HG03095 (cell line): ENCODE measurements around the gene GALNT1.

Source experiments
- ATAC-seq: cut with Tn5 transposase; IDR thresholded peaks from one replicate; pipeline ENCODE4 v1.9.1; 2021; ENCODE audit warnings: moderate library complexity; ENCODE audit not compliant: unreplicated experiment

GALNT1 gene

GRCh38 chr18:35711227-35711626 is 129.7 kb downstream of the GALNT1 start:
- ATAC-seq, result no peak

GRCh38 chr18:35713545-35713944 is 132.0 kb downstream of the GALNT1 start:
- no peak for ATAC-seq

DNA sequence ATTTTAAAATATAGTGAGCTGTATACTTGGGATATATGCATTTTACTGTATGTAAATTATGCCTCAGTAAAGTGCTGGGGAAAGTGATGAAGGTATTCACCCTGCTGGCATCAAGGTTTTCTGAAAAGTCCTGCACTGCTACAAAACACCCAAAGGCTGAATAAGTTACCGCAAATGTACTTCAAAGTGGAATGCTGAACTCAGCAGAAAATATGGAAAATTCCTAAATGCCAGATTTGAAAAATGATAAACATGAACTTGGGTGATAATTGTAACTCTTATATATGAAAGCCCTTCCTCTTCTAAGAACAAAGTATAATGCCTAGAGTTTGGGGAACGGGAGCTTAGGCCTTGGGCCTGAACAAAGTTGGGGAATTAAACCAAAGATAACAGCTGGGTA is 133.0 kb downstream of the GALNT1 start:
- ATAC-seq, result no peak

DNA sequence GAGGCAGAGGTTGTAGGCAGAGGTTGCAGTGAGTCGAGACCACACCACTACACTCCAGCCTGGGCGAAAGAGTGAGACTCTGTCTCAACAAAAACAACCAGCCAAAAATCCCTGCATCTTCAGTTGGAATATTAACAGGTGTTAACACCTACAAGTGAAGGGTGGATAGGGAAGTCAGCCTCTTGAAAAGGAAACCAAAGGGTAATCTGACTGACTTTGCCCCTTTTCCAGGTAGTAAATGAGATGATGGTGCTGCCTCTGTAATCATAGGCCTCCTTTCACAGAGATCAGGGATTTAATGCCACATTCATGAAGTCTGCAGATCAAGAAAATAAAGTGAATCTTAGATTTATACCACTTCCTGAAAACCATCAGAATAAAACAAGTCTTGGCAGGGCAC is 133.6 kb downstream of the GALNT1 start:
- ATAC-seq, result no peak

- ATAC-seq, result no peak
Measured at GRCh38 chr18:35716169-35716831, 134.8 kb downstream of the GALNT1 start.

- no peak for ATAC-seq
Measured at GRCh38 chr18:35717182-35717581, 135.6 kb downstream of the GALNT1 start.

DNA sequence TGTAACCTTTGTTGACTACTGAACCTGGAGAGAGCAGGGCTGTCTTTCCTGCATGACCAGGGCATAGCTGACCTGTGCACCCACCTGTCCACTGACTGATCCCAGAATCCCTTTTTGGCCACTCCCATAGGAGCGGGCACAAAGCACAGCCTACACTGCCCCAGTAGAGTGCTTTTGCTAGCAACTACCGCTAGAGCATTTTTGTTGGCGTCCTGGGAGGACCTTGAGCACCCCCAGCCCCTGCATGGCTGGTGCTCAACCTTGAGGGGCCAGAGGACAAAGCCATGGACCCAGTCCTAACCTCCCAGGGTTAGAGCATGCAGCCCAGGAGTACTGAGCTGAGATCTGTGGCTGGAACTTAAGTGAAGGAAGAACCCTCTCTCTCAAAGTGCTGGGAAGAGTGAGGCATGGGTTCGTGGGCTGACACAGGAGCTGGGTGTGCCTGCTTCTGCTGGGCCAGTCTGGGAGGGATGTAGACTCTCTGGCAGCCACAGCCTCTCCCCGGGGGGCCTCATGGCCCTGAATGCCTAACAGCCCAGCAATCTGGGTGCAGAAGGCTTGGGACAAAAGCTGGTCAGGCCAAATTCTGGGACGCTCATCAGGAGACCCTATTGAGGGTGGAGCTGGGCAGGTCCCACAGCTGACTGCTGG is 140.0 kb downstream of the GALNT1 start:
- no peak for ATAC-seq

GRCh38 chr18:35728676-35729075 is 147.1 kb downstream of the GALNT1 start:
- no peak for ATAC-seq

- ATAC-seq, result no peak
Measured at GRCh38 chr18:35729991-35730668, 148.6 kb downstream of the GALNT1 start.

GRCh38 chr18:35730691-35731370 is 149.3 kb downstream of the GALNT1 start:
- ATAC-seq, result no peak

DNA sequence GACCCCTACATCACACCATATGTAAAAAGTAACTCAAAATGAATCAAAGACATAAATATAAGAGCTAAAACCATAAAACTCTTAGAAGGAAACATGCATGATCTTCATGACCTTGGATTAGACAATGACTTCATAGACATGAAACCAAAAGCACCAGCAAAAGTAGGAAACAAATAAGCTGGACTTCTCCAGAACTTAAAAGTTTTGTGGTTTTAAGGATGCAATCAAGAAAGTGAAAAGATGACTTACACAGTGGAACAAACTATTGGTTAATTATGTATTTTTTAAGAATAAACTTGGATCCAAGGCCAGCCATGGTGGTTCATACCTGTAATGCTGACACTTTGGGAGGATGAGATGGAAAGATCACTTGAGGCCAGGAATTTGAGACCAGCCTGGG is 150.2 kb downstream of the GALNT1 start:
- ATAC-seq, result no peak

GRCh38 chr18:35732162-35732561 is 150.6 kb downstream of the GALNT1 start:
- ATAC-seq, result no peak

GRCh38 chr18:35732636-35733035 is 151.1 kb downstream of the GALNT1 start:
- ATAC-seq, result no peak

DNA sequence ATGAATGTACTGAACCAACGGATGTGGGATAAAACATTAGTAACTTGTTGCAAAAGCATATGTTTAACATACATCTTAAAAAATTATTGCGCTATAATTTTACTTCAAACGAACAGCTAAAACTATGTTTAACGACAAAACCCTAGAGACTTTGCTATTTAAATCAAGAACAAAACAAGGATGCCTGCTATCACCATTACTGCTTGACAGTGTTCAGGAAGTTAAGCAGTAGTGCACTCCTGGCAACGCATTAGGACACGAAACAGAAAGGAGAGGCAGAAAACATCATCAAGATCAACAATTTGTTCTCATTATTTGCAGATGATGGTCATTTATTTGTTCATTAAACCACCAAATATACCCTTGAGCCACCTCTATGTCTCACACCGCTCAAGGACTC is 151.9 kb downstream of the GALNT1 start:
- ATAC-seq, result no peak

GRCh38 chr18:35736696-35737095 is 155.2 kb downstream of the GALNT1 start:
- no peak for ATAC-seq

DNA sequence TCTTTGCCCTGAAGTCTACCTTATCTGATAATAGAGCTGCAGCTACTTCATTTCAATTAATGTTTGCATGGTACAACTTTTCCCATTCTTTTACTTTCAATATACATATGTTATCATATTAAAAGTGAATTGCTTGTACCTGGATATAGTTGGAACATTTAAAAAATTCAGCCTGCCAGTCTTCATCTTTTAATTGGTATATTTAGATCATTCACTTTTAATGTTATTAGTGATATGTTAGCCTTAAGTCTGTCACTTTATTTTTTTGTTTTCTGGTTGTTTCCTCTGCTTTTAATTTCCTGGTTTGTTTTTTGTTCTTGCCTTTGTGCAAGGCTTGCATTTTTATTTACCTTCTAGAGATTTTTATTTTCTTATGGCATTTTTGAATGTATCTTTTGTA is 158.2 kb downstream of the GALNT1 start:
- ATAC-seq, result no peak

GRCh38 chr18:35740656-35741055 is 159.1 kb downstream of the GALNT1 start:
- no peak for ATAC-seq

DNA sequence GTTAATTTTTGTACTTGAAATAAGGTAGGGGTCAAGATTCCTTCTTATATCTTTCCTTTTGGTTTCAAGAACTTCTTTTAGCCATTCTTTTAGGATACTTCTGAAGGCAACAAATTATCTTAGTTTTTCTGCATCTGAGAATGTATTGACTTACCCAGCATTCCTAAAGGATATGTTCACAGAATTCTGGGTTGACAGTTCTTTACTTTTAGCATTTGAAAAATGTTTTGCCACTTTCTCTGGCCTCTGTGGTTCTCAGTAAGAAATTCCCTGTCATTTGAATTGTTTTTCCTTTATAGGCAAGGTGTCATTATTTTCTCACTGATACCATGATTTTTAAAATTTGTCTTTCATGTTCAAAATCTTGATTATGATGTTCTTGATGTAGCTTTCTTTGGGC is 162.4 kb downstream of the GALNT1 start:
- no peak for ATAC-seq

DNA sequence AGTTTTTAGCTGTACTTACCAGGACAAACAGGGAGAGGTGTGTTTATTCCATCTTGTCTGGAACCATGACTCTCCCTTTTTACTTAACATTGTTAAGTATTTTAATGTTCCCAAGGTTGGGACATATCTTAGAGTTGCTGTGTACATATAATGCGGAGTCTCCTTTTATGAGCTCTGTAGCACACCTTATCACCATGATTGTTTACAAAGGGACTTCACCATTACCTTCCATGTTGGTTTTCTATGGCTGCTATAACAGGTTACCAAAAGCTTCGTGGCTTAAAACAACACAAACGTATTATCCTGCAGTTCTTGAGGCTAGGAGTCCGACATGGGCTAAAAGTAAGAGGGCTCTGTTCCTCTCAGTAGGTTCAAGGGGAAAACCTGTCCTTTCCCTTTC is 164.3 kb downstream of the GALNT1 start:
- ATAC-seq, result no peak

GRCh38 chr18:35746826-35747339 is 165.3 kb downstream of the GALNT1 start:
- no peak for ATAC-seq

GRCh38 chr18:35747894-35748472 is 166.4 kb downstream of the GALNT1 start:
- no peak for ATAC-seq
